ENCODE measurements around the gene SCAMP4. TPM values are rescaled to one million over a fixed set of nuclear protein-coding genes. Genes with fewer than 3 reads are reported as not detected.

Gene SCAMP4
- total and polyA plus RNA-seq, 9 of the 15 experiments (the other 6 are each of a cell fraction or from before 2014, with no cell fraction given): 0.81 to 45.9 (median 12.8) TPM

- no peak for TF ChIP-seq ASH1L (IDR thresholded peaks at IDR 0.05; ENCODE audit: borderline replicate concordance, low read depth, partially characterized antibody)
- no peak for TF ChIP-seq DIDO1 (tag; IDR thresholded peaks at IDR 0.05; ENCODE audit: low read depth)
- no peak for TF ChIP-seq MLX (CRISPR knock-in tag; conservative IDR thresholded peaks at IDR 0.05)
- TF ChIP-seq ZNF699 (CRISPR knock-in tag; IDR thresholded peaks at IDR 0.05; ENCODE audit: insufficient replicate concordance): no peak
- TF ChIP-seq ILK (tag; IDR thresholded peaks at IDR 0.05; ENCODE audit: borderline replicate concordance, low read depth): no peak
- TF ChIP-seq HLTF (IDR thresholded peaks at IDR 0.05): peak; percentile 67; the same call in 1 of the 2 replicates
- no peak for TF ChIP-seq RNF2 (IDR thresholded peaks at IDR 0.05)
- TF ChIP-seq DLX4 (CRISPR knock-in tag; IDR thresholded peaks at IDR 0.05): no peak
- no peak for TF ChIP-seq CAMTA2 (CRISPR knock-in tag; conservative IDR thresholded peaks at IDR 0.05)
- TF ChIP-seq ARID1B (IDR thresholded peaks at IDR 0.05): peak; percentile 35; the same call in 1 of the 2 replicates
- peak; percentile 29 for TF ChIP-seq CBFA2T2 (conservative IDR thresholded peaks at IDR 0.05)
- no peak for TF ChIP-seq RUNX1 (IDR thresholded peaks at IDR 0.05; ENCODE audit: low read depth)
- TF ChIP-seq ZNF436 (CRISPR knock-in tag; IDR thresholded peaks at IDR 0.05): no peak
- no peak for TF ChIP-seq ESRRB (CRISPR knock-in tag; IDR thresholded peaks at IDR 0.05; ENCODE audit: borderline replicate concordance)
- TF ChIP-seq POLR3A (IDR thresholded peaks at IDR 0.05; ENCODE audit: borderline replicate concordance, extremely low read depth, insufficient read depth, insufficient read length): no peak
- TF ChIP-seq HMGXB4 (CRISPR knock-in tag; IDR thresholded peaks at IDR 0.05): no peak
- TF ChIP-seq TCF15 (CRISPR knock-in tag; IDR thresholded peaks at IDR 0.05): no peak
- TF ChIP-seq MCM7 (IDR thresholded peaks at IDR 0.05): no peak
- TF ChIP-seq IRF1 (CRISPR knock-in tag; IDR thresholded peaks at IDR 0.05; ENCODE audit: borderline replicate concordance): no peak
- TF ChIP-seq BCOR (IDR thresholded peaks at IDR 0.05): peak; percentile 55; the same call in 1 of the 2 replicates
- no peak for TF ChIP-seq CHCHD3 (CRISPR knock-in tag; IDR thresholded peaks at IDR 0.05)
- TF ChIP-seq POLR2A (conservative IDR thresholded peaks at IDR 0.05): peak; percentile 62; the same call in 1 of the 2 replicates
- TF ChIP-seq CBX2 (IDR thresholded peaks at IDR 0.05; ENCODE audit: insufficient read depth, low read length, poor library complexity, severe bottlenecking): no peak
- TF ChIP-seq ZFP36 (IDR thresholded peaks at IDR 0.05; ENCODE audit: low read depth, low read length, partially characterized antibody): no peak
- TF ChIP-seq RBM15 (IDR thresholded peaks at IDR 0.05; ENCODE audit: insufficient read depth, low read length): no peak
- no peak for TF ChIP-seq NR3C1 (CRISPR knock-in tag; IDR thresholded peaks at IDR 0.05)
These were observed 41.3 kb upstream of the SCAMP4 start (continued) for GRCh38 chr19:1863638-1864479.

Data from K562 (cell line).